ENCODE results near the gene PGA5.

- TF ChIP-seq POLR2A (IDR thresholded peaks at IDR 0.05; ENCODE audit: low read depth, low read length) (no peak), PAX5 (IDR thresholded peaks at IDR 0.05; ENCODE audit: insufficient read depth, low read length, severe bottlenecking) (no peak), POLR2AphosphoS5 (IDR thresholded peaks at IDR 0.05; ENCODE audit: low read depth, low read length) (no peak), TAF1 (IDR thresholded peaks at IDR 0.05; ENCODE audit: low read depth, low read length) (no peak), SPI1 (IDR thresholded peaks at IDR 0.05; ENCODE audit: low read depth, low read length) (no peak)
These were observed 45.8 kb upstream of the PGA5 start for GRCh38 chr11:61194981-61195695.

Measured in GM12891 (cell line).